Activated T-helper 17 cell treated with anti-CD3 and anti-CD28 coated beads, Interleukin-2, amount 50 U/mL, for 72 hours (primary cell): ENCODE measurements around the gene HMGB2. TPM values are rescaled to one million over a fixed set of nuclear protein-coding genes. Genes with fewer than 3 reads are reported as not detected.
A peak's percentile ranks its signal among the peaks of the same experiment; 100 is the strongest.

ENCODE experiments used
- ATAC-seq: fragments of 150-1000 bp; cut with Tn5 transposase; replicated peaks from 2 replicates; pipeline ENCODE4 v1.10.0; 2021; ENCODE audit warnings: mild to moderate bottlenecking, moderate library complexity
- H3K27ac Mint-ChIP-seq: one replicate; pipeline ENCODE4 v1.8.0; 2022; ENCODE audit warnings: mixed read lengths
- H3K27me3 Mint-ChIP-seq: one replicate; pipeline ENCODE4 v1.8.0; 2022; ENCODE audit warnings: mixed read lengths
- H3K36me3 Mint-ChIP-seq: one replicate; pipeline ENCODE4 v1.8.0; 2022; ENCODE audit warnings: low read depth, mild to moderate bottlenecking, mixed read lengths
- H3K4me1 Mint-ChIP-seq: one replicate; pipeline ENCODE4 v1.8.0; 2022; ENCODE audit warnings: mixed read lengths
- H3K4me3 Mint-ChIP-seq: one replicate; pipeline ENCODE4 v1.8.0; 2022; ENCODE audit warnings: mild to moderate bottlenecking, mixed read lengths
- H3K9me3 Mint-ChIP-seq: one replicate; pipeline ENCODE4 v1.8.0; 2022; ENCODE audit warnings: mixed read lengths
- total RNA-seq, 2 donors: library from RNA; stranded (reverse); gene quantifications; one replicate each; pipeline ENCODE4 v1.2.3, GENCODE V29; 2022

Gene HMGB2
- total RNA-seq: 100 to 1,000 TPM; 431 to 468 TPM

DNA sequence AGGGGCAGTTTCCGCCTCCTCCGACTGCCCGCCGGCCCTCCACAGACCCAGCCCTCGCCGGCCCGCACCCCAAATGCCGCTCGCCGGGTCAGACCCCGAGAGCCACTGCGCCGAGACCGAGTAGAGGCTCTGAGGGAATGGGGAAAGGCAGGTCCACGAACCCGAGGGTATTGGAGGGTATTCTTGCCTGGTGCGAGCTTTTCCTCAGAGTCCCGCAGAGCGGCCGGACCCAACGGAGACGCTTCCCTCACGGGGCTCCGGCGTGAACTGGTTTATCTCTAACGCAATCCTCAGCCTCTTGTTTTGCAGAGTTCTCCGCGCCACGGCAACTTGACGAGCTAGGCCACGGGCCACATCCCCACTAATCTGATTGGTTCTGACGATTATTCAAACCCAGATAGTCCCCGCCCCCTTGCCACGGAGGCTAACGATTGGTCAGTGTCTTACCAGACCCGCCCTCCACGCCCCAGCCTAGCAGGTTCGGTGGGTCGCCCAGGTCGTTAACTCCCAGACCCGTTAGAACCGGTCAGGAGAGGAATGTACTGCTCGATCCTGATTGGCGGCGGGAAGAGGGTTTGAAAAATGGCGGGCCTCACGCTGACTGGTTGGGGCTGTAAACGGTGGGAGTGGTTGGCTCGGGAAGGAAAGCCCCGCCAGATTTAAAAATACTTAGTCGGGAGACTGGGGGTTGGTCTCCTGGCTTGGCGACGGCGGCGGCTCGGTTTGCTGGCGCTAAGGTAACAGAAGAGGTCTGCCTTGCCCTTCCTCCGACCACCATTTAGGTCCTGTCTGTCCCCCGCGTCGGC is at the start of gene HMGB2:
HMGB2 (minus strand) TSS at position 274 of the 806 bp plus-strand sequence. CDS start 709 bp downstream, outside the sequence.
- H3K9me3 Mint-ChIP-seq: no peaks in the 10 kb centered on the region
- H3K4me3 Mint-ChIP-seq: peak within 1 kb of the TSS; percentile 99
- ATAC-seq: peak; percentile 93
- H3K27me3 Mint-ChIP-seq: no peaks in the 10 kb centered on the region
- peaks cover 56% of the 10 kb centered on the region for H3K36me3 Mint-ChIP-seq
- peaks cover 6% of the 10 kb centered on the region for H3K4me1 Mint-ChIP-seq
- peak within 1 kb of the TSS; percentile 99 for H3K27ac Mint-ChIP-seq

DNA sequence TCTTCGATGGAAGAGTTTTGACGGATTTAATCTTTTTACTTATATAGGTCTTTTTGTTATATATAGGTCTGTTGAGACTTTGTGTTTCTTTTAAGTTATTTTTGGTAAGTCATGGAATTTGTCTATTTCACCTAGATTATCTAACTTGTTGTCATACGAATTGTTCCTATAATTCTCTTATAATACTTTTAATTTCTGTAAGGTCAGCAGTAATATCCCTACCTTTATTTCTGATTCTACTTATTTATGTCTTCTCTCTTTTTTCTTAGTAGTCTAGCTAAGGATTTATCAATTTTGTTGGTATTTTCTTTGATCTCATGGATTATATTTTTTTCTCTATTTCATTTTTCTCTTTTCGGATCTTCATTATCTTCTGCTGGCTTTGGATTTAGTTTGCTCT is 48.2 kb upstream of the HMGB2 start:
- Mint-ChIP-seq H3K27ac (no peak overlapping the region), H3K27me3 (no peaks in the 10 kb centered on the region), H3K36me3 (peaks cover 7% of the 10 kb centered on the region), H3K4me1 (peaks cover 5% of the 10 kb centered on the region), H3K9me3 (no peaks in the 10 kb centered on the region), H3K4me3 (no peak overlapping the region)
- no peak for ATAC-seq

DNA sequence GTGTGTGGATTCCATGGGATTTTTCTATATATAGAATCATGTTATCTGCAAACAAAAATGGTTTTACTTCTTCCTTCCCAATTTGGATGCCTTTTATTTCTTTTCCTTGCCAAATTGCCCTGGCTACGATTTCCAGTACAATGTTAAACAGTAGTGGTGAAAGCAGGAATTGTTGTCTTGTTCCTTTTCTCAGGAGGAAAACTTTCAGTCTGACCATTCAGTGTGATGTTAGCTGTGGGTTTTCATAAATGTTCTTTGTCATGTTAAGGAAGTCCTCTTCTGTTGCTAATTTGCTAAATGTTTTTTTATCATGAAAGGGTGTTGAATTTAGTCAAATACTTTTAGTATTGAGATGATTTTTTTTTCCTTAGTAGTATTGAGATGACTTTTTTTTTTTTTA is 47.5 kb upstream of the HMGB2 start:
- peaks cover 7% of the 10 kb centered on the region for H3K36me3 Mint-ChIP-seq
- no peak overlapping the region for H3K27ac Mint-ChIP-seq
- ATAC-seq: no peak
- H3K4me1 Mint-ChIP-seq: peaks cover 5% of the 10 kb centered on the region
- no peaks in the 10 kb centered on the region for H3K27me3 Mint-ChIP-seq
- no peak overlapping the region for H3K4me3 Mint-ChIP-seq
- no peaks in the 10 kb centered on the region for H3K9me3 Mint-ChIP-seq

DNA sequence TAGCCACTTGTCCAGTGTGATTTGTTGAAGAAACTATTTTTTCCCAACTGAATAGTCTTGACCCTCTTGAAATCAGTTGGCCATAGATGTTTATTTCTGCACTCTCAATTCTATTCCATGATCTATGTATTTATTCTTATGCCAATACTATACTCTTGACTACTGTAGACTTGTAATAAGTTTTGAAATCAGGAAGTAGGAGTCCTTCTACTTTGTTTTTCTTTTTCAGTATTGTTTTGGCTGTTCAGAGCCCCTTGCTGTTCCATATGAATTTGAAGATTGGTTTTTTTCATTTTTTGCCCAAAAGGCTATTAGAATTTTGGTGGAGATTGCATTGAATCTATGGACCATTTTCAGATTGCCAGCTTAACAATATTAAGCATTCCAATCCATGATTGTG is 46.8 kb upstream of the HMGB2 start:
- peaks cover 10% of the 10 kb centered on the region for H3K36me3 Mint-ChIP-seq
- no peaks in the 10 kb centered on the region for H3K9me3 Mint-ChIP-seq
- H3K27me3 Mint-ChIP-seq: no peaks in the 10 kb centered on the region
- no peak overlapping the region for H3K27ac Mint-ChIP-seq
- peaks cover 5% of the 10 kb centered on the region for H3K4me1 Mint-ChIP-seq
- no peak overlapping the region for H3K4me3 Mint-ChIP-seq
- ATAC-seq: no peak

DNA sequence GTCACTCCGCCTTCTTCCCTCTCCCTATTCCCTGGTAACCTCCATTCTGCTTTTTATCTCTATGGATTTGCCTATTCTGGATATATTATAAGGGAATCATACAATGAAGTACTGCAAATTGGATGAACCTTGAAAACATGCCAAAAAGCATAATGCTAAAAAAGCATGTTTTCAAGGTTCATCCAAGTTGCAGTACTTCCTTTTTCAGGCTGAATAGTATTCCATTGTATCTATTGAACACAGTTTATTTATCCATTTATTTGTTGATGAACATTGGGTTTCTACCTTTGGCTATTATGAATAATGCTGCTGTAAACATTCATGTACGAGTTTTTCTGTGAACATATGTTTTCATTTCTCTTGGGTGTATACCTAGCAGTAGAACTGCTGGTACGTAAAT is 45.8 kb upstream of the HMGB2 start:
- no peak for ATAC-seq
- no peaks in the 10 kb centered on the region for H3K9me3 Mint-ChIP-seq
- no peaks in the 10 kb centered on the region for H3K27me3 Mint-ChIP-seq
- no peak overlapping the region for H3K4me3 Mint-ChIP-seq
- H3K27ac Mint-ChIP-seq: no peak overlapping the region
- peaks cover 18% of the 10 kb centered on the region for H3K36me3 Mint-ChIP-seq
- H3K4me1 Mint-ChIP-seq: peaks cover 5% of the 10 kb centered on the region

DNA sequence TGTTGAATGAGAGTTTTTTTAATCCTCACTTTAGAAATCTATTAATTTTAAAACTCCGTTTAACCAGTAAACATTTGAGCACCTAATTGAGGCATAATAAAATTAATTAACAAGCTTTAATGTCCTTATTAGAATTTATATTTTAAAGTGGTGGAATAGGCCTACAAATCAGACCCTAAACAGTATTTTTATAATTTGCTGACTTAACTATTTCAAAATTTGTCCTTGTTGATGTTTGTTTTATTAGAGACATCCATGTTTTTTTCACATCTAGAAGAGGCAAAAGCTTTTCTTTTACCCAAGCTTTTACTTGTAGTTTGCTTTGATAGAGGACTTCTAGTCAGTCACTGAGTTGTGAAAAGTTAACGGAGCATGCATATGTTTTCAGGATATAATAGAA is 40.4 kb upstream of the HMGB2 start:
- H3K27me3 Mint-ChIP-seq: no peaks in the 10 kb centered on the region
- ATAC-seq: no peak
- peaks cover 67% of the 10 kb centered on the region for H3K36me3 Mint-ChIP-seq
- no peak overlapping the region for H3K27ac Mint-ChIP-seq
- no peaks in the 10 kb centered on the region for H3K9me3 Mint-ChIP-seq
- no peak overlapping the region for H3K4me3 Mint-ChIP-seq
- H3K4me1 Mint-ChIP-seq: peaks cover 10% of the 10 kb centered on the region

- peaks cover 82% of the 10 kb centered on the region for H3K36me3 Mint-ChIP-seq
- peak overlapping the region; percentile 99 for H3K27ac Mint-ChIP-seq
- no peaks in the 10 kb centered on the region for H3K9me3 Mint-ChIP-seq
- peak overlapping the region; percentile 99 for H3K4me3 Mint-ChIP-seq
- no peaks in the 10 kb centered on the region for H3K27me3 Mint-ChIP-seq
- H3K4me1 Mint-ChIP-seq: peaks cover 28% of the 10 kb centered on the region
- peak; percentile 9 for ATAC-seq
These were observed 37.4 kb upstream of the HMGB2 start for GRCh38 chr4:173371292-173372192.

DNA sequence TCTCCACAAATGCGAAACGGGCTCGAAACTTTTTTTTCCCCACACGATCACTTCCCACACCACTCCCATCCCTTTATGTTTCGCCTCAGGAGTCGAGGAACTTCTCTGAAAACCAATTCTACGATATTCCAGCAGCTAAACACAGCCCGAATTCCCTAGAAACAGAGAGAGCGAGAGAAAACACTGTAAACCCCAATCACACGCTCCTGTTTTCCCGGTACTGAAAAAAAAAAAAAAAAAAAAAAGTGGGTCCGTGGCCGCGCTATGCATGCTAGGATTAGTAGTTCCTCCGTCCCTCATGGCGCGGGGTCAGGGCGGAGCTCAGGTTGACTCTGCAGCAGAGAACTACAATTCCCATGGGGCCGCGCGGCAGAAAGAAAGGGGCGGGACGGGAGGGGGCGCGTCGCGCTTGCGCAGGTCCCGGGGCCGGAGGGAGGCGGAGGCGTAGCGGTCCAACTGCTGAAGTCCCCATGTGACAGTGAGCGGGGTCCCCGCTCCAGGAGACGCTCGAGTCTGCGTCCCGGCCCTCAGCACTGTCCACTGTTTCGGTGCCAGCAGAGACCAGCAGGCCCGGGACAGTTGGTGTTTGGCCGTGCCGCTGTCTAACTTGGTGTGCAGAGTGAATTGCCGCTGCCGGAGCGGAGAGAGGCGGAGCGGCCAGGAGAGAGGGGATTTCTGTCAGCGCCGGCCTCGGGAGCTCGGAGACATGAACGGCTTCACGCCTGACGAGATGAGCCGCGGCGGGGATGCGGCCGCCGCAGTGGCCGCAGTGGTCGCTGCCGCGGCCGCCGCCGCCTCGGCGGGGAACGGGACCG is 36.5 kb upstream of the HMGB2 start, which contains the start of gene SAP30:
SAP30 (plus strand) TSS at position 478 of the 815 bp plus-strand sequence; CDS start at position 707, 229 bp downstream.
- H3K9me3 Mint-ChIP-seq: no peaks in the 10 kb centered on the region
- peaks cover 28% of the 10 kb centered on the region for H3K4me1 Mint-ChIP-seq

DNA sequence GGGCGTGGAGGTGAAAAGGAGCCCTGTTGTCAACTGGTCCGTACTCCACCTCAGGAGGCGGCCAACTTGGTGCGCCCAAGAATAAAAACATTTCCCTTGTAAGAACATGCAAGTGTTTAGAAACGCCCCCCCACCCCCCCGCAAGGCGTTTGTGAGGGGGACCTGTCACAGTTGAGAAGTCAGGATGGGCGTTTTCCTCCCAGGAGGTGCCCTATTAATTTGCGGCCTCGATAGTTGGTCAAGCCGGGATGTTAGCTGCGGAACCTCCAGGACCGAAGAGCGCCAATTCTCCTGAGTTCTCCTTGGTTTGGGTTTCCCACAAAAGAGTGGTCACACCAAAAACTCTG is 35.9 kb upstream of the HMGB2 start:
- Mint-ChIP-seq H3K9me3 (no peaks in the 10 kb centered on the region), H3K27me3 (no peaks in the 10 kb centered on the region), H3K27ac (peak overlapping the region; percentile 99), H3K4me3 (peak overlapping the region; percentile 99), H3K36me3 (peaks cover 79% of the 10 kb centered on the region), H3K4me1 (peaks cover 28% of the 10 kb centered on the region)
- ATAC-seq: peak; percentile 18

More for the DNA sequence above, 36.5 kb upstream of the HMGB2 start, which contains the start of gene SAP30:
- peak; percentile 87 for ATAC-seq
- Mint-ChIP-seq H3K4me3 (peak within 1 kb of the TSS; percentile 99), H3K27ac (peak within 1 kb of the TSS; percentile 99), H3K27me3 (no peaks in the 10 kb centered on the region), H3K36me3 (peaks cover 76% of the 10 kb centered on the region)

- H3K9me3 Mint-ChIP-seq: no peaks in the 10 kb centered on the region
- no peaks in the 10 kb centered on the region for H3K27me3 Mint-ChIP-seq
- ATAC-seq: no peak
- peaks cover 72% of the 10 kb centered on the region for H3K36me3 Mint-ChIP-seq
- peak overlapping the region; percentile 99 for H3K4me3 Mint-ChIP-seq
- H3K4me1 Mint-ChIP-seq: peaks cover 23% of the 10 kb centered on the region
- peak overlapping the region; percentile 70 for H3K27ac Mint-ChIP-seq
These were observed 33.8 kb upstream of the HMGB2 start for GRCh38 chr4:173367946-173368345.

- H3K36me3 Mint-ChIP-seq: peaks cover 65% of the 10 kb centered on the region
- ATAC-seq: peak; percentile 13
- no peaks in the 10 kb centered on the region for H3K27me3 Mint-ChIP-seq
- H3K4me1 Mint-ChIP-seq: peaks cover 22% of the 10 kb centered on the region
- peak overlapping the region; percentile 99 for H3K4me3 Mint-ChIP-seq
- H3K27ac Mint-ChIP-seq: peak overlapping the region; percentile 70
- no peaks in the 10 kb centered on the region for H3K9me3 Mint-ChIP-seq
These were observed 33.1 kb upstream of the HMGB2 start for GRCh38 chr4:173367285-173367684.

DNA sequence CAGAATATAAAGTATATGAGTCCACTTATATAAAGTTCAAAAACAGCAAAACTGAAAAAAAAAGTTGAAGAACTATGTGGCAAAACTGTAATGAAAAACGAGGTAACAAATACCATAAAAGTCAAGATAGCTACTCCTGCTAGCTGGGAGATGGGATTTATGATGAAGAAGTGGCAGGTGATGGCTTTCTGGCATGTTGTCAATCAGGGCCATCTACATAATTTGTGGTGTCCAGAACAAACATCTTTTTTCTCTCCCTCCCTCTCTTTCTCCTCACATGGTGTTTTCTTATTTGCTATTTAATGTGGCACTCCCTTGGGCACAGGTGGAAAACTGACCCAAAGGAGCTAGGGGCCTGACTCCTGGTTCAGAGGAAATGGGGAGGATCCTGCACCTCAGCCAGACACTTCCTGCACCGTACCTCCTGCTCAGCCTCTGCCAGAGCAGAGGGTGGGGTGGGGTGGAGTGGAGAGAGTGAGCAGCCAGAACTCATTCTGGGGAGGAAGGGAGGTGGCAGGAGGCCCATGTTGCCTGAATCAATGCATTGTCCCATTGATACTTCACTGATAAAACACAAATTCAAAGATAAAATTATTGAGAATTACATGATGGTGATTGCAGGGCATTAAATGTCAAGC is 31.3 kb upstream of the HMGB2 start:
- no peak for ATAC-seq
- H3K4me1 Mint-ChIP-seq: peaks cover 22% of the 10 kb centered on the region
- H3K27ac Mint-ChIP-seq: peak overlapping the region; percentile 56
- H3K9me3 Mint-ChIP-seq: no peaks in the 10 kb centered on the region
- no peaks in the 10 kb centered on the region for H3K27me3 Mint-ChIP-seq
- peaks cover 50% of the 10 kb centered on the region for H3K36me3 Mint-ChIP-seq
- H3K4me3 Mint-ChIP-seq: peak overlapping the region; percentile 22

DNA sequence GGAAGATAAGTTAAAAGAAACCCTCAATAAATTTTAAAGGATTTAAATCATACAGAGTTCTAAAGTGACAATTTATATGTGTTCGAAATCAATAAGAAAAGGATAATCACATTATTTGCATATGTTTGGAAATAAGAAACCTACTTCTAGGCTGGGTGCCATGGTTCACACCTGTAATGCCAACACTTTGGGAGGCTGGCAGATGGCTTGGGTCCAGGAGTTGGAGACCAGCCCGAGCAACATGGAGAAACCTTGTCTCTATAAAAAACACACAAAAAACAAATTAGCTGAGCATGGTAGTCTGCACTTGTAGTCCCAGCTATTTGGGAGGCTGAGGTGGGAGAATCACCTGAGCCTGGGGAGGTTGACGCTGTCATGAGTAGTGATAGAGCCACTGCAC is 28.5 kb upstream of the HMGB2 start:
- Mint-ChIP-seq H3K4me1 (peaks cover 8% of the 10 kb centered on the region), H3K9me3 (no peaks in the 10 kb centered on the region), H3K4me3 (no peak overlapping the region), H3K27ac (no peak overlapping the region), H3K27me3 (no peaks in the 10 kb centered on the region), H3K36me3 (peaks cover 29% of the 10 kb centered on the region)
- no peak for ATAC-seq
